ENCODE results near the gene ENTPD1. TPM values are rescaled to one million over a fixed set of nuclear protein-coding genes. Genes with fewer than 3 reads are reported as not detected.

ENTPD1 gene
- total RNA-seq, 1 experiment from 2014 or later, result not detected

GRCh38 chr10:95818010-95818409 lies 62.0 kb downstream of the ENTPD1 start:
- Histone ChIP-seq H3K9me2 (ENCODE audit: insufficient read depth) (no peaks in the 10 kb centered on the region), H3K27me3 (ENCODE audit: insufficient read depth, low read depth) (no peaks in the 10 kb centered on the region), H3K4me2 (no peak overlapping the region), H2AFZ (no peak overlapping the region), H3K4me3 (no peak overlapping the region), H3F3A (ENCODE audit: insufficient read depth, low read depth) (peaks cover 6% of the 10 kb centered on the region; the same call in 1 of the 2 replicates), H3K27ac (no peak overlapping the region), H4K20me1 (ENCODE audit: insufficient read depth) (no peaks in the 10 kb centered on the region), H3K36me3 (ENCODE audit: low read depth) (no peaks in the 10 kb centered on the region), H3K79me2 (ENCODE audit: low read depth) (no peaks in the 10 kb centered on the region), H3K4me1 (replicated peaks; ENCODE audit: insufficient read depth) (peaks cover 22% of the 10 kb centered on the region; the same call in 1 of the 2 replicates), H3K9me3 (ENCODE audit: insufficient read depth, low read depth) (no peaks in the 10 kb centered on the region)
- intact Hi-C loops (cut with micrococcal nuclease; ENCODE audit: unreplicated experiment), result no loop called here
- TF ChIP-seq CTCF (conservative IDR thresholded peaks at IDR 0.05), result no peak
- TF ChIP-seq EZH2 (IDR thresholded peaks at IDR 0.05; ENCODE audit: low read depth), result no peak
- BruUV-seq (replicated peaks), result no TSS peak
- ChIA-PET CTCF (interaction anchor here (0.5 kb wide), 1 partner anchor 176 kb away, joined by 3 read pairs; no protein-coding TSS in a partner anchor), POLR2A (ENCODE audit: unreplicated experiment) (no interaction called here)
- DNase-seq, result no peak

GRCh38 chr10:95818668-95819067 lies 62.7 kb downstream of the ENTPD1 start:
- Histone ChIP-seq H3K9me3 (ENCODE audit: insufficient read depth, low read depth) (no peaks in the 10 kb centered on the region), H3K4me2 (no peak overlapping the region), H3K9me2 (ENCODE audit: insufficient read depth) (no peaks in the 10 kb centered on the region), H3K4me3 (no peak overlapping the region), H4K20me1 (ENCODE audit: insufficient read depth) (no peaks in the 10 kb centered on the region), H3F3A (ENCODE audit: insufficient read depth, low read depth) (peaks cover 6% of the 10 kb centered on the region; the same call in 1 of the 2 replicates), H3K79me2 (ENCODE audit: low read depth) (no peaks in the 10 kb centered on the region), H3K36me3 (ENCODE audit: low read depth) (no peaks in the 10 kb centered on the region), H3K27me3 (ENCODE audit: insufficient read depth, low read depth) (no peaks in the 10 kb centered on the region), H2AFZ (no peak overlapping the region), H3K27ac (no peak overlapping the region), H3K4me1 (replicated peaks; ENCODE audit: insufficient read depth) (peaks cover 21% of the 10 kb centered on the region; the same call in 1 of the 2 replicates)
- intact Hi-C loops (cut with micrococcal nuclease; ENCODE audit: unreplicated experiment), result no loop called here
- CTCF ChIA-PET, result interaction anchor here (0.5 kb wide), 1 partner anchor 175 kb away, joined by 3 read pairs; no protein-coding TSS in a partner anchor
- POLR2A ChIA-PET (ENCODE audit: unreplicated experiment), result no interaction called here
- no TSS peak for BruUV-seq (replicated peaks)
- TF ChIP-seq CTCF (conservative IDR thresholded peaks at IDR 0.05) (no peak), EZH2 (IDR thresholded peaks at IDR 0.05; ENCODE audit: low read depth) (no peak)
- peak in 1 of 2 experiments; percentile 78 for DNase-seq

DNA sequence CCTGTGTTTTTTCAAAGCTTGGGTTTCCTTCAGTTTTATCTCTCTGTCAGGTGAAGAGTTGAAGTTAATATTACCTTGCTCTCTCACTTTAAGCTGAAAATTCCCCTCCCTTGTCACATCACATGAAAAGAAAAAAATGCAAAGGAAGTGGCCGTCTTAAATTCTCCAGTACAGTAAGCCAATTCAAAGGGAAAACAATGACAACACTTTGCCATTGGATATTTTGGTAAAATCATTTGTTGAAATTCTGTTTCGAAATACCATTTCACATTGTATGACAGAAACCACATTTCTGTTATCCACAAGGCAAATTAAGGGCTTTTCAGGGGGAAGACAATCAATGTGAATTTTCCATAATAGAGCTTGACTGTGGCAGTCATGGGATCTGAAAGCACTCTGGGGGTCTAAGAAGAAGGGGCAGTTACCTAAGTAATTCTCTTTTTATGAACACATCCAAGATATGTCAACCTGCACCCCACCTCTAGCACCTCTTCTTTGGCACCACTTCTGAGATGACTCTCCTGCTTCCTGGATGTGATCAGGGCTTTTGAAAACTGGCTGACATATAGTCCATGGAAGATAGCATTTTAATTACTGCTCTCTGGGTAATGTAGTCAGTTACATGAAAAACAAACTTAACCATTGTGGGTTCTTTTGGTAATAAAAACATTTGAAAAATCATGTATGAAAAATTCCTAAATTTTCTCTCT lies 63.8 kb downstream of the ENTPD1 start:
- CTCF ChIA-PET, result no interaction called here
- intact Hi-C loops (cut with micrococcal nuclease; ENCODE audit: unreplicated experiment), result no loop called here
- no peaks in the 10 kb centered on the region for H3K27me3 ChIP-seq (ENCODE audit: insufficient read depth, low read depth)
- no peaks in the 10 kb centered on the region for H3K36me3 ChIP-seq (ENCODE audit: low read depth)
- no peaks in the 10 kb centered on the region for H4K20me1 ChIP-seq (ENCODE audit: insufficient read depth)
- H3K9me2 ChIP-seq (ENCODE audit: insufficient read depth), result no peaks in the 10 kb centered on the region
- no peak overlapping the region for H2AFZ ChIP-seq
- H3K4me1 ChIP-seq (replicated peaks; ENCODE audit: insufficient read depth), result peaks cover 11% of the 10 kb centered on the region; the same call in 1 of the 2 replicates
- H3K79me2 ChIP-seq (ENCODE audit: low read depth), result no peaks in the 10 kb centered on the region
- POLR2A ChIA-PET (ENCODE audit: unreplicated experiment), result no interaction called here
- DNase-seq, result no peak
- no TSS peak for BruUV-seq (replicated peaks)
- H3K4me2 ChIP-seq, result no peak overlapping the region
- no peaks in the 10 kb centered on the region for H3F3A ChIP-seq (ENCODE audit: insufficient read depth, low read depth)
- no peaks in the 10 kb centered on the region for H3K9me3 ChIP-seq (ENCODE audit: insufficient read depth, low read depth)
- H3K4me3 ChIP-seq, result no peak overlapping the region
- TF ChIP-seq CTCF (conservative IDR thresholded peaks at IDR 0.05) (no peak), EZH2 (IDR thresholded peaks at IDR 0.05; ENCODE audit: low read depth) (no peak)
- H3K27ac ChIP-seq, result no peak overlapping the region
